CD4-positive, alpha-beta T cell treated with Interleukin-12 subunit alpha and Interleukin-12 subunit beta, for 1 hour (primary cell): Measurements from ENCODE around the gene RNF213.

Source experiments
- DNase-seq: peaks from one replicate; pipeline ENCODE4 v3.0.0-alpha.2; 2020

RNF213 gene

GRCh38 chr17:80353718-80354275 lies 93.1 kb downstream of the RNF213 start:
- no peak for DNase-seq

GRCh38 chr17:80354336-80354735 lies 93.7 kb downstream of the RNF213 start:
- no peak for DNase-seq

GRCh38 chr17:80356231-80356856 lies 95.7 kb downstream of the RNF213 start:
- DNase-seq, result no peak

GRCh38 chr17:80358131-80358530 lies 97.5 kb downstream of the RNF213 start:
- DNase-seq, result no peak

- DNase-seq, result no peak
Observed at GRCh38 chr17:80358861-80359260, 98.2 kb downstream of the RNF213 start.

- DNase-seq, result no peak
Observed at GRCh38 chr17:80359422-80360110, 98.9 kb downstream of the RNF213 start.

- no peak for DNase-seq
Observed at GRCh38 chr17:80360396-80360795, 99.7 kb downstream of the RNF213 start.

GRCh38 chr17:80361495-80362220 lies 101.0 kb downstream of the RNF213 start:
- DNase-seq, result peak; percentile 10

GRCh38 chr17:80362428-80363119 lies 101.9 kb downstream of the RNF213 start:
- no peak for DNase-seq

- DNase-seq, result no peak
Observed at GRCh38 chr17:80363120-80363515, 102.5 kb downstream of the RNF213 start.

GRCh38 chr17:80363518-80364090 lies 103.0 kb downstream of the RNF213 start:
- no peak for DNase-seq

- DNase-seq, result no peak
Observed at GRCh38 chr17:80364091-80364691, 103.5 kb downstream of the RNF213 start.

GRCh38 chr17:80365001-80365965 lies 104.6 kb downstream of the RNF213 start:
- DNase-seq, result no peak

- DNase-seq, result no peak
Observed at GRCh38 chr17:80365983-80366382, 105.3 kb downstream of the RNF213 start.

- DNase-seq, result no peak
Observed at GRCh38 chr17:80367503-80367902, 106.9 kb downstream of the RNF213 start.

GRCh38 chr17:80371196-80371595 lies 110.5 kb downstream of the RNF213 start:
- DNase-seq, result no peak

- no peak for DNase-seq
Observed at GRCh38 chr17:80372456-80372855, 111.8 kb downstream of the RNF213 start.

GRCh38 chr17:80372922-80373570 lies 112.4 kb downstream of the RNF213 start:
- DNase-seq, result no peak

- DNase-seq, result no peak
Observed at GRCh38 chr17:80374039-80374731, 113.5 kb downstream of the RNF213 start.
